Endothelial cell of umbilical vein (primary cell): ENCODE results near the gene SCAMP5. TPM values are rescaled to one million over a fixed set of nuclear protein-coding genes. Genes with fewer than 3 reads are reported as not detected.

ENCODE experiments used
- BruUV-seq: library from RNA; stranded (reverse); fragments of 400-500 nt; replicated peaks from 2 replicates; lab custom pipeline; 2021; lab: Mats Ljungman, UMichigan
- CTCF ChIA-PET: fragments of 300-600, 350-600 bp; sonication (Branson Sonifier 250); formaldehyde crosslinking; loops from one replicate; lab custom pipeline; 2021; ENCODE audit warnings: antibody characterized with exemption, inconsistent platforms; lab: Charles Lee
- POLR2A ChIA-PET: fragments of 300-600, 350-600 bp; sonication (Branson Sonifier 250); formaldehyde crosslinking; loops from one replicate; lab custom pipeline; 2021; ENCODE audit warnings: antibody characterized with exemption, inconsistent platforms; lab: Charles Lee
- DNase-seq: peaks from one replicate; pipeline ENCODE4 v3.0.0-alpha.2; 2011; ENCODE audit warnings: low read depth, low spot score
- FAIRE-seq: peaks from 2 replicates; lab custom pipeline; 2011; peaks lifted over from hg19 to GRCh38; lab: Jason Lieb, UNC
- H2AFZ ChIP-seq: 2 replicates; pipeline ENCODE4 v1.6.0; 2012; ENCODE audit warnings: low read depth, low read length, control low read depth, inconsistent platforms
- H3K27ac ChIP-seq: 2 replicates; pipeline ENCODE4 v1.5.1; 2011; ENCODE audit warnings: low read depth, mild to moderate bottlenecking, control low read depth, low read length, moderate library complexity; ENCODE audit not compliant: insufficient read depth
- H3K27me3 ChIP-seq, 2 experiments: 2 replicates each; pipeline versions ENCODE4 v1.6.0 to v1.6.1; 2011; ENCODE audit warnings: low read length in 2 of 2, mixed read lengths in 1 of 2; ENCODE audit not compliant: control insufficient read depth in 2 of 2, insufficient read depth in 2 of 2
- H3K36me3 ChIP-seq, 2 experiments: 2 replicates in 1 of 2; 3 replicates in 1 of 2; pipeline ENCODE4 v1.5.1; 2011; ENCODE audit warnings: low read length in 2 of 2, mild to moderate bottlenecking in 1 of 2, moderate library complexity in 1 of 2; ENCODE audit not compliant: control insufficient read depth in 2 of 2, insufficient read depth in 2 of 2; ENCODE audit errors: extremely low read depth in 1 of 2
- H3K4me1 ChIP-seq: 3 replicates; pipeline ENCODE4 v1.5.1; 2011; ENCODE audit warnings: mild to moderate bottlenecking, low read length; ENCODE audit not compliant: control insufficient read depth, insufficient read depth; ENCODE audit errors: extremely low read depth
- H3K4me2 ChIP-seq: 2 replicates; pipeline ENCODE4 v1.6.1; 2011; ENCODE audit warnings: low read length, control low read depth, mixed read lengths; ENCODE audit not compliant: insufficient read depth
- H3K4me3 ChIP-seq, 3 experiments: fragments of 200-600 bp in 1 of 3; sonication (generic), shearing (Covaris generic) in 1 of 3; replicated peaks in 1 of 3; 2 replicates each; pipeline ENCODE4 v1.5.1; 2011 to 2016; ENCODE audit warnings: control low read depth in 3 of 3, low read length in 3 of 3, mild to moderate bottlenecking in 2 of 3, inconsistent platforms in 1 of 3, low read depth in 1 of 3, moderate library complexity in 1 of 3; ENCODE audit not compliant: insufficient read depth in 1 of 3
- H3K79me2 ChIP-seq: 2 replicates; pipeline ENCODE4 v1.6.0; 2012; ENCODE audit warnings: low read length, inconsistent platforms; ENCODE audit not compliant: control insufficient read depth, insufficient read depth
- H3K9ac ChIP-seq: replicated peaks from 2 replicates; pipeline ENCODE3; 2011; ENCODE audit warnings: low read length, control low read depth; ENCODE audit not compliant: insufficient read depth; ENCODE audit errors: extremely low read depth
- H3K9me1 ChIP-seq: replicated peaks from 3 replicates; pipeline ENCODE4 v1.6.0; 2011; ENCODE audit warnings: mild to moderate bottlenecking, low read length; ENCODE audit not compliant: control insufficient read depth, insufficient read depth; ENCODE audit errors: extremely low read depth
- H3K9me3 ChIP-seq: replicated peaks from 2 replicates; pipeline ENCODE4 v1.5.1; 2012; ENCODE audit warnings: low read length, inconsistent platforms; ENCODE audit not compliant: control insufficient read depth, insufficient read depth
- H4K20me1 ChIP-seq: replicated peaks from 2 replicates; pipeline ENCODE3; 2011; ENCODE audit warnings: mild to moderate bottlenecking, low read length; ENCODE audit not compliant: control insufficient read depth, insufficient read depth; ENCODE audit errors: extremely low read depth
- EZH2 ChIP-seq: IDR thresholded peaks from 2 replicates; pipeline ENCODE4 v1.6.1; 2012; ENCODE audit warnings: borderline replicate concordance, low read depth, mild to moderate bottlenecking, moderate library complexity, low read length, inconsistent platforms; ENCODE audit not compliant: severe bottlenecking
- FOS ChIP-seq: IDR thresholded peaks from 2 replicates; pipeline ENCODE4 v1.6.1; 2011; ENCODE audit warnings: mild to moderate bottlenecking, low read length, moderate library complexity, borderline replicate concordance; ENCODE audit not compliant: insufficient read depth
- GATA2 ChIP-seq: IDR thresholded peaks from 2 replicates; pipeline ENCODE4 v1.7.0; 2011; ENCODE audit warnings: low read depth, mild to moderate bottlenecking, moderate library complexity, mixed read lengths, low read length; ENCODE audit not compliant: insufficient read length, insufficient read depth
- JUN ChIP-seq: IDR thresholded peaks from 2 replicates; pipeline ENCODE4 v1.6.1; 2011; ENCODE audit warnings: borderline replicate concordance, low read depth; ENCODE audit not compliant: insufficient read length, insufficient read depth
- MYC ChIP-seq: IDR thresholded peaks from one replicate; pipeline ENCODE4 v1.6.1; 2011; ENCODE audit warnings: mild to moderate bottlenecking, low read depth, low read length
- POLR2A ChIP-seq: IDR thresholded peaks from 2 replicates; pipeline ENCODE4 v1.6.1; 2012; ENCODE audit warnings: low read depth, mild to moderate bottlenecking, control low read depth, low read length
- POLR2AphosphoS5 ChIP-seq: IDR thresholded peaks from 2 replicates; pipeline ENCODE4 v1.6.1; 2012; ENCODE audit warnings: low read depth, mild to moderate bottlenecking, control low read depth, low read length, moderate library complexity; ENCODE audit not compliant: insufficient read depth
- dilution Hi-C: fragments of 300-500 bp; cut with MboI; formaldehyde crosslinking; loops from one replicate; pipeline ENCODE4 v1.15.0; 2019; ENCODE audit warnings: low sequenced_read_pairs; ENCODE audit not compliant: extremely low pct_ligation_motif_present
- intact Hi-C: fragments of 100-400 bp; cut with micrococcal nuclease; formaldehyde crosslinking; loops from one replicate; pipeline ENCODE4 v1.10.0; 2022
- polyA plus RNA-seq, 4 experiments: library from polyadenylated mRNA; depleted of rRNA in 3 of 4; stranded (reverse) in 3 of 4; unstranded in 1 of 4; fragments of >200 nt; gene quantifications; 2 replicates each; pipeline versions ENCODE4 v1.2.1 to v1.2.3, GENCODE V29; 2011 to 2012; ENCODE audit warnings: missing spikeins in 1 of 4
- total RNA-seq: library from RNA; stranded (reverse); gene quantifications from 2 replicates; pipeline ENCODE4 v1.2.3, GENCODE V29; 2021
- TF ChIP-seq, protein P1 (sequence below), 2 donors: IDR thresholded peaks; 1 replicate in 1 of 2; 2 replicates in 1 of 2; pipeline ENCODE4 v1.5.1; 2011; ENCODE audit warnings: low read length in 2 of 2, mild to moderate bottlenecking in 2 of 2, moderate library complexity in 2 of 2, control low read depth in 1 of 2, inconsistent platforms in 1 of 2, low read depth in 1 of 2; ENCODE audit not compliant: insufficient read depth in 1 of 2; ENCODE audit errors: extremely low read depth in 1 of 2
- TF ChIP-seq, protein P2 (sequence below): IDR thresholded peaks from 2 replicates; pipeline ENCODE4 v1.6.1; 2011; ENCODE audit not compliant: insufficient read depth, insufficient read length

The SCAMP5 gene
- total and polyA plus RNA-seq, 2 donors (not counting 3 experiments of a cell fraction or from before 2014, with no cell fraction given) = 1.9 to 6.2 TPM

GRCh38 chr15:75016431-75016830 is 21.1 kb downstream of the SCAMP5 start:
- DNase-seq (no peak), FAIRE-seq (no peak)
- Histone ChIP-seq H4K20me1 (no peaks in the 10 kb centered on the region), H3K36me3 (no peaks in the 10 kb centered on the region), H3K9me3 (no peaks in the 10 kb centered on the region), H2AFZ (no peak overlapping the region), H3K27ac (no peak overlapping the region), H3K27me3 (peaks cover 0 to 2% of the 10 kb centered on the region in 2 experiments), H3K4me1 (no peaks in the 10 kb centered on the region), H3K9ac (no peak overlapping the region), H3K9me1 (no peaks in the 10 kb centered on the region), H3K4me2 (no peak overlapping the region), H3K79me2 (no peaks in the 10 kb centered on the region), H3K4me3 (no peak overlapping the region)
- CTCF ChIA-PET = no interaction called here
- intact Hi-C loops (no loop called here), dilution Hi-C loops (no loop called here)
- POLR2A ChIA-PET = no interaction called here
- BruUV-seq = no TSS peak
- TF ChIP-seq EZH2 (no peak), MYC (no peak), FOS (no peak), JUN (no peak), POLR2AphosphoS5 (no peak), GATA2 (no peak), POLR2A (no peak)
- TF ChIP-seq, protein P1, sequence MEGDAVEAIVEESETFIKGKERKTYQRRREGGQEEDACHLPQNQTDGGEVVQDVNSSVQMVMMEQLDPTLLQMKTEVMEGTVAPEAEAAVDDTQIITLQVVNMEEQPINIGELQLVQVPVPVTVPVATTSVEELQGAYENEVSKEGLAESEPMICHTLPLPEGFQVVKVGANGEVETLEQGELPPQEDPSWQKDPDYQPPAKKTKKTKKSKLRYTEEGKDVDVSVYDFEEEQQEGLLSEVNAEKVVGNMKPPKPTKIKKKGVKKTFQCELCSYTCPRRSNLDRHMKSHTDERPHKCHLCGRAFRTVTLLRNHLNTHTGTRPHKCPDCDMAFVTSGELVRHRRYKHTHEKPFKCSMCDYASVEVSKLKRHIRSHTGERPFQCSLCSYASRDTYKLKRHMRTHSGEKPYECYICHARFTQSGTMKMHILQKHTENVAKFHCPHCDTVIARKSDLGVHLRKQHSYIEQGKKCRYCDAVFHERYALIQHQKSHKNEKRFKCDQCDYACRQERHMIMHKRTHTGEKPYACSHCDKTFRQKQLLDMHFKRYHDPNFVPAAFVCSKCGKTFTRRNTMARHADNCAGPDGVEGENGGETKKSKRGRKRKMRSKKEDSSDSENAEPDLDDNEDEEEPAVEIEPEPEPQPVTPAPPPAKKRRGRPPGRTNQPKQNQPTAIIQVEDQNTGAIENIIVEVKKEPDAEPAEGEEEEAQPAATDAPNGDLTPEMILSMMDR (IDR thresholded peaks at IDR 0.05; ENCODE audit: extremely low read depth in 1 of 2, insufficient read depth in 1 of 2, low read depth in 1 of 2, low read length in 2 of 2) = no peak
- TF ChIP-seq, protein P2, sequence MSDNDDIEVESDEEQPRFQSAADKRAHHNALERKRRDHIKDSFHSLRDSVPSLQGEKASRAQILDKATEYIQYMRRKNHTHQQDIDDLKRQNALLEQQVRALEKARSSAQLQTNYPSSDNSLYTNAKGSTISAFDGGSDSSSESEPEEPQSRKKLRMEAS = no peak
